Loucy (cell line): ENCODE data around the gene PFN3.

ENCODE experiments used
- EZH2phosphoT487 ChIP-seq: fragments of 200-600 bp; IDR thresholded peaks from 2 replicates; pipeline ENCODE4 v1.6.1; 2018; ENCODE audit warnings: antibody characterized with exemption, mild to moderate bottlenecking, moderate library complexity, borderline replicate concordance
- TF ChIP-seq, protein P1 (sequence below): fragments of 200-600 bp; sonication (generic); conservative IDR thresholded peaks from 2 replicates; pipeline ENCODE4 v1.5.1; 2014; ENCODE audit warnings: mild to moderate bottlenecking, antibody characterized with exemption, low read length

DNA sequence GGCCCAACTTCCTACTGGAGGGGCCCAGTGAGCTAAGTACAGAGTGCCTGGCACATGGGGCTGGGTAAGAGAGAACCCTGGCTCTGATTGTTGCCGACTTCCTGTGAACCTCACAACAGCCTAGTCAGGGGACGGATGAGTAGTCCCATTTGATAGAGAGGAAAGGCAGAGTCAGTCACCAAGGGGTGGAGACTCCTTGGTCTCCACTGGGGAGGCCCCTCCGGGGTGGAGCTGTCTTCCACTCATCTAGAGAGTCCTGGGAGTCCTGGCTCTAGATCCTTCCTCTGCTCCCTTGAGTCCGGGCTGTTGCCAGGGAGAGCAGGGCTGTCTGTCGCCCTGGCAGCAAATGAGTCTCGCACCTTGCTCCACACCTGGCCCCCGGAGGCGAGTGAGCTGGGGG lies 34.0 kb upstream of the PFN3 start:
- TF ChIP-seq, protein P1, sequence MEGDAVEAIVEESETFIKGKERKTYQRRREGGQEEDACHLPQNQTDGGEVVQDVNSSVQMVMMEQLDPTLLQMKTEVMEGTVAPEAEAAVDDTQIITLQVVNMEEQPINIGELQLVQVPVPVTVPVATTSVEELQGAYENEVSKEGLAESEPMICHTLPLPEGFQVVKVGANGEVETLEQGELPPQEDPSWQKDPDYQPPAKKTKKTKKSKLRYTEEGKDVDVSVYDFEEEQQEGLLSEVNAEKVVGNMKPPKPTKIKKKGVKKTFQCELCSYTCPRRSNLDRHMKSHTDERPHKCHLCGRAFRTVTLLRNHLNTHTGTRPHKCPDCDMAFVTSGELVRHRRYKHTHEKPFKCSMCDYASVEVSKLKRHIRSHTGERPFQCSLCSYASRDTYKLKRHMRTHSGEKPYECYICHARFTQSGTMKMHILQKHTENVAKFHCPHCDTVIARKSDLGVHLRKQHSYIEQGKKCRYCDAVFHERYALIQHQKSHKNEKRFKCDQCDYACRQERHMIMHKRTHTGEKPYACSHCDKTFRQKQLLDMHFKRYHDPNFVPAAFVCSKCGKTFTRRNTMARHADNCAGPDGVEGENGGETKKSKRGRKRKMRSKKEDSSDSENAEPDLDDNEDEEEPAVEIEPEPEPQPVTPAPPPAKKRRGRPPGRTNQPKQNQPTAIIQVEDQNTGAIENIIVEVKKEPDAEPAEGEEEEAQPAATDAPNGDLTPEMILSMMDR: no peak
- TF ChIP-seq EZH2phosphoT487: no peak
